Skin epidermis (tissue), 12 donors: ENCODE results near the gene LPCAT1.
A peak's percentile ranks its signal among the peaks of the same experiment; 100 is the strongest.

ENCODE experiments used
- H3K27ac ChIP-seq, 21 experiments: fragments of 200-600 bp; sonication (generic) in 11 of 21; one replicate each; pipeline ENCODE4 v1.5.0; 2020; ENCODE audit warnings: mild to moderate bottlenecking in 3 of 21, inconsistent platforms in 2 of 21, moderate library complexity in 2 of 21
- H3K4me3 ChIP-seq, 7 experiments: fragments of 200-600 bp; sonication (generic) in 2 of 7; one replicate each; pipeline ENCODE4 v1.5.0; 2020; ENCODE audit warnings: inconsistent platforms in 2 of 7, mild to moderate bottlenecking in 2 of 7, moderate library complexity in 1 of 7

Gene LPCAT1

DNA sequence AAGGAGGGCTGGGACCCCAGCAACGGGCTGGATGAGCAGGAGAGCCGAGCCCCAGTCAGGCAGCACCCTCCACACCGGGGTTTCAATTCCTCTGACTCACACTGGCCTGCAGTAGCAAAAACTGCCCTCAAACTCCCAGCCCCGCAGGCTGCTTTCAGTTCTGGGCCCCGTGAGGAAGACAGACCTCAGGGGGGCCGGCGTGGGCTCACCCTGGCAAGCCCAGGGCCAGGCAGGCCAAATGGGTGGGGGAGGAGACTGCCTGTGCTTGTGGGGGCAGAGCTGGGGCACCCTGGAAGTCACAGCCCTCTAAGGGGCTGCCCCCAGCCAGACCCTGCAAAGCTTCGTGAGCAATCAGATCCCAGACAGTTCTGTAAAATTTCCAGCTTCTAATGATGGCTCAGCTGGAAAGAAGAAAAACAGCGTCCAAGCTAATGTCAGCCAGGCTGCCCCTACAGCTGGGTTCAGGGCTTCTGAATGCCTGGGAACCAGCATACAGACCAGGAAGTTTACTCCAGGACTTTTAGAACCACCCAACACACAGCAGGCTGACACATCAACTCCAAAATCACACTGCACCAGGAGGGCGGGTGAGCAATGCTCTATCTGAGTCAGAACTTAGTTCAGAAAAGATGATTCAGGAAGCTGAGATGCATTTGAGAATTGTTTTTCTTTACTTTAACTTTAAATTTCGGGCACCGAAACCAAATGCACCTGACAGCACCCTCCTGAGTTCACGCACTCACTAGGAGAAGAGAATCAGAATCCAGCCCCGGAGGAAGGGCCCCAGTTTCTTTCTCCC lies 34.7 kb downstream of the LPCAT1 start:
- Histone ChIP-seq H3K27ac (peak overlapping the region in 9 of 21 experiments; percentile 21 to 71 (median 47)), H3K4me3 (no peak overlapping the region)

DNA sequence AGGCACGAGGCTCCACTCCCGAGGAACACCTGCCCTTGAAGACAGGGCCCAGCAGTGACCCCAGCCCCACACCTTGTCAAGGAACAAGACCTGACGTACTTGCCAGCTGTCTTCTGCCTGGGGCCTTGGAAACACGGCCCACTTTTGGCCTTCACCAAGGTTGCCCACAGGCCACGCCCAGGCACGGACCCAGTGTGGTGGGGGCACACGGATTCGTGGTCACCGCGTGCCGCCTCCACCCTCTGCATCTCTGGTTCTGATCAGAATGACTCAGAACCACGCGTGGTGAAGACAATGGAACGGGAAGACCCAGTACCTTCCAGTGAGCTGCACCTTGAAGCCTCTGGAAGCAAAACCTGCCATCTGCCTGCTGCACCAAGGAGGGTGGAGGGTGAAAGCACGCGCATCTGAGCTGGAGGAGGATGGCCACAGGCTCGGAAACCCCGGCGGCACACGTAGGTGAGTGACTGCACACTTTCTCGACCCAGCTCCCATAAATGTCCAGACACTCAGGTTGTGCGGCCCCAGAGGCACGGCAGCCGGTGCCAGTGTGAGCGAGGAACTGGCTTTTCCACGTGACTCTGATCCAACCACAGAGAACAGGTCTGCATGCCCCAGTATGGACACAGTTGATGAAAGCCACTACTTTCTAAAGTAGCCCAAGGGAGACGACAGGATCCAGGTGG lies 36.5 kb downstream of the LPCAT1 start:
- Histone ChIP-seq H3K27ac (no peak overlapping the region), H3K4me3 (no peak overlapping the region)

DNA sequence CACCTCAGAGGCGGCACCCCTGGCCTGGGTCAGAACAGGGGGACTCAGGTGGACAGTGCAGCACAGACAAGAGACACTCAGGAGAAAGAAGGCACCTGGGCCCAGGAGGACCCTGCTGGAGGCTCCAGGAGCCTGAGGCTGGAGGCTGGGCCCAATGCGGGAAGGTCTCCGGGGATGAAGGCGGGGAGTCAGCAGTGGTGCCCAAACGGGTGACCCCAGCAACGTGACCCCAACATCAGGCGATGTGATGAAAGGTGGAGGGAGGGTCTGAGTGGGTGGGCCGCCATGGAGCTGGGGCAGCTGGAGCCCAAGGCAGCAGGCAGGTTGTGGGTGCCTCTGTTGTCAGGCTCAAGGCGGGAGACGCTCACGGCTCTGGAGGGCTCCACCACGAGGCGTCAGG lies 37.5 kb downstream of the LPCAT1 start:
- H3K27ac ChIP-seq, result no peak overlapping the region
- H3K4me3 ChIP-seq, result no peak overlapping the region

DNA sequence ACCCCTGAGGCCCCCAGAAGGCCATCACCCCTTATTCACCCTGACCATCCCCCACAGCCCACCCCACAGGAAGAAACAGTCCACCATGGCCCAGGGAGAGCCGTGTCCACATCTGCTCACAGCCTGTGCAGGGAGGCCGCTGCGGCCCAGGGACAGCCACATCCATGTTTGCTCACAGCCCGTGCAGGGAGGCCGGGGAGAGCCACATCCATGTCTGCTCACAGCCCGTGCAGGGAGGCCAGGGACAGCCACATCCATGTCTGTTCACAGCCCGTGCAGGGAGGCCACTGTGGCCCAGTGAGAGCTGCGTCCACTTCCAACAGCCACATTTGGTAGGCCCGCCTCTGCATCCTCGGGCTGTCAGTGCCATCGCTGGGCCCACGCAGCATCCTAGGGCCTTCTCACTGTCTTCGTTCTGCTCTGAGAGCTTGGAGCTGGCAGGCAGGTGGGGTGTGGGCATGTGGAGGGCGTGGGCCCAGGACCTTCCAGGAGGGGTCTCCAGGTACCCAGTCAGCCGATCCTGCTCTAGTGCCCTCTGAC lies 38.1 kb downstream of the LPCAT1 start:
- Histone ChIP-seq H3K4me3 (no peak overlapping the region), H3K27ac (no peak overlapping the region)

- peak overlapping the region in 1 of 21 experiments; percentile 53 for H3K27ac ChIP-seq
Measured at GRCh38 chr5:1484730-1485578, 38.8 kb downstream of the LPCAT1 start.

GRCh38 chr5:1483856-1484729 lies 39.7 kb downstream of the LPCAT1 start:
- peak overlapping the region in 1 of 21 experiments; percentile 53 for H3K27ac ChIP-seq

More at GRCh38 chr5:1484730-1485578, 38.8 kb downstream of the LPCAT1 start:
- no peak overlapping the region for H3K4me3 ChIP-seq

GRCh38 chr5:1483064-1483463 lies 40.7 kb downstream of the LPCAT1 start:
- H3K27ac ChIP-seq, result no peak overlapping the region

More at GRCh38 chr5:1483856-1484729, 39.7 kb downstream of the LPCAT1 start:
- H3K4me3 ChIP-seq, result no peak overlapping the region

DNA sequence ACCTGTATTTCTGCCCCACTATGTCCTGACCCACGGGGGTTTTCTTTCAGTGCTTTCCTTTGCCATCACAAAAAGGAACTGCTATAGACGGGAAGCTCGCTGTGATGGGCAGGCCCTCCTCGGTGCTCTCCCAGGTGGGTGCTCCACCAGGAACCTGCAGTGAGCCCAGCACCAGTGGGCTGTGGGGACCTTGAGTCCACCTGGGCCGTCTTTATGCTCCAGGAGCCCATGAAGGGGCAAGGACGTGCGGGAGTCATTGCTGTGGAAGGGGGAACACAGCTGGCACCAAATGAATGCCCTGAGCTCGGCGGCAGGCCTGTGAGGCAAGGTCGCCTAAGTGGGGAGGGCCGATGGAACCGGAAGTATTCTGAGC lies 41.8 kb downstream of the LPCAT1 start:
- H3K27ac ChIP-seq, result peak overlapping the region in 1 of 21 experiments; percentile 46
- no peak overlapping the region for H3K4me3 ChIP-seq

More at GRCh38 chr5:1483064-1483463, 40.7 kb downstream of the LPCAT1 start:
- H3K4me3 ChIP-seq, result no peak overlapping the region

GRCh38 chr5:1481266-1481958 lies 42.3 kb downstream of the LPCAT1 start:
- Histone ChIP-seq H3K4me3 (no peak overlapping the region), H3K27ac (peak overlapping the region in 2 of 21 experiments; percentile 17 to 46)

DNA sequence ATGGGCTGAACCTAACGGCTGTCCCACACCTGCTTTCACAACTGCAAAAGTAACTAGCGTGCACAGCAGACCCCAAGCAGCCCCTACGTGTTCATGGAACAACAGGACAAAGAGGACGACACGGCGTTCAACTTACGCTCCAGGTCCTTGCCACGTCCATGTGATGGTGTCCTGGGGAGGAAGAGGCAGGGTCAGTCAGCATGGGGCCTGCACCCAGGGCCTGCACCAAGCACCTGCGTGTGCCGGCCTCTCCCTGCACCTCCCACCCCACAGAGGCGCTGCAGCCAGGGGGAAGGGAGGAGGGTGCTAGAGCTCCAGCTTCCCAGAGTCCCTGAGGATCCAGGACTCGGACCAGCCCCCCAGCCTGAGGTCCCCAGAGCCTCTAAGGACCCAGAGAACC lies 43.0 kb downstream of the LPCAT1 start:
- Histone ChIP-seq H3K27ac (peak overlapping the region in 7 of 21 experiments; percentile 5 to 69 (median 42)), H3K4me3 (no peak overlapping the region)

- Histone ChIP-seq H3K27ac (peak overlapping the region in 10 of 21 experiments; percentile 2 to 69 (median 46)), H3K4me3 (no peak overlapping the region)
Measured at GRCh38 chr5:1480217-1480616, 43.5 kb downstream of the LPCAT1 start.

DNA sequence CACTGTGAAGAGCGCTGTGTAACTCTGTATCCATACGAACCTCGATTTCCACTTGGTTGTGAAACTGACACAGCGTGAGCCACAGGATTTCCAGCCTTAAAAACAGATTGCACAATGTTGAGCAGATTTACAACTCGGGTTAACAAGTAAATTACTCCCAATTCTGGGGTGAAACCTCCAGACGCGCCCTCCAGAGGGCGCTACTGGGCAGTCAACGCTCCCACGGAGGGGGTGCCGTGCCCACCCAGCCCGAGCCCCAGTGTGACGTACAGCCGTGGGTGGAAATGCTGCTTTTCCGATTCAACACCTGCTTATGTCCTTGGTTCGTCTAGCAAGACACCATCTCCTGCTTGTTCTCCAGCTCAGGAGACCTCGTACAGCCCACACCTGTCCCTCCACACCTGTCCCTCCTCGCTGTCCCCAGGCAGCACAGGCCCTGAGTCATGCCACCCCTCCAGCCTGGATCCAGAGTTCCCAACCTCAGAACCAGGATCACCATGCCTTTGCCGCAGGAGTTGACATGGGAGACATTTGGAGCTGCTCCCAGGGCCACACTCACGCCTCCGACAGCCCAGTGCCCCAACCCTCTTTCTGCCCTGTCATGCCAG lies 44.1 kb downstream of the LPCAT1 start:
- peak overlapping the region in 10 of 21 experiments; percentile 2 to 69 (median 44) for H3K27ac ChIP-seq
- no peak overlapping the region for H3K4me3 ChIP-seq

DNA sequence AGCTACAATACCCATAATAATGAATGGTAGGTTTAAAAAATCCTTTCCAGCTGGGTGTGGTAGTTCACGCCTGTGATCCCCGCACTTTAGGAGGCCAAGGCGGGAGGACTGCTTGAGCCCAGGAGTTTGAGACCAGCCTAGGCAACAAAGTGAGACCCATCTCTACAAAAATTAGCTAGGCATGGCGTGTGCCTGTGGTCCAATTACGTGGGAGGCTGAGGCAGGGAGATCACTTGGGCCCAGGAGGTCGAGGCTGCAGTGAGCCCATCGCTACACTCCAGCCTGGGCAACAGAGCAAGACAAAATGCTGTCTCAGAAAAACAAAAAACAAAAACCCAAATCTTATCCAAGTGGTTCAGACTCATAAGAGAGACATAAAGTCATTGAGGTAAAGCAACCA lies 44.7 kb downstream of the LPCAT1 start:
- H3K4me3 ChIP-seq, result no peak overlapping the region
- peak overlapping the region in 4 of 21 experiments; percentile 29 to 69 (median 53) for H3K27ac ChIP-seq

GRCh38 chr5:1478271-1479035 lies 45.3 kb downstream of the LPCAT1 start:
- peak overlapping the region in 3 of 21 experiments; percentile 47 to 69 (median 59) for H3K27ac ChIP-seq
- H3K4me3 ChIP-seq, result no peak overlapping the region

GRCh38 chr5:1477341-1477740 lies 46.4 kb downstream of the LPCAT1 start:
- H3K27ac ChIP-seq, result peak overlapping the region in 2 of 21 experiments; percentile 21 to 69
- H3K4me3 ChIP-seq, result no peak overlapping the region

DNA sequence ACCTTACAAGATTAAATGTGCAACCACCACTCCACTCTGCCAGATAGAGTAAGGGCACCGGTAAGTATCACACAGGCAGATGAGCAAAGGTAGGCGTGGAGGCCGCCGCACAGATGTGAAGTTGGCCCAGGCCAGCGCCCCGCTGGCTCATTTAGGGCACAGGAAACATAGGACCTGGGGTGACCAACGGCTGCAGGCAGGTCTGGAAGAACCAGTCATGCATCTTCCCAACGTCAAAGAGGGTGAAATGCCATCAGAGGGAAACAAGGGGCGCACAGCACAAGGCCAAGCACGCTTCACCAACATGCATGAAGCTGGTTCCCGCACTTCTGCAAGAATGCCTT lies 46.8 kb downstream of the LPCAT1 start:
- Histone ChIP-seq H3K27ac (peak overlapping the region in 2 of 21 experiments; percentile 42 to 44), H3K4me3 (no peak overlapping the region)
